ENCODE results near the gene ADAMTS13. TPM values are rescaled to one million over a fixed set of nuclear protein-coding genes. Genes with fewer than 3 reads are reported as not detected.
A peak's percentile ranks its signal among the peaks of the same experiment; 100 is the strongest.

Gene ADAMTS13
- total and polyA plus RNA-seq, 4 donors = 6.5 to 13.3 (median 10.4) TPM

GRCh38 chr9:133459476-133460404 lies 37.6 kb downstream of the ADAMTS13 start, which contains the start of gene CACFD1:
TSS of gene CACFD1 (plus strand) at chr9:133459978. CDS start at chr9:133460067, 89 bp downstream.
- H3K9me3 ChIP-seq (ENCODE audit: control insufficient read depth in 4 of 4, low read length in 3 of 4) = no peaks in the 10 kb centered on the region
- H3K4me3 ChIP-seq (ENCODE audit: low read depth in 1 of 3, low read length in 3 of 3) = peak within 1 kb of the TSS; percentile 62 to 78 (median 72)
- peak within 1 kb of the TSS; percentile 66 to 88 for H3K9ac ChIP-seq (ENCODE audit: low read depth in 1 of 2, low read length in 2 of 2)
- 1% methylated on average over 86 of the region's 86 CpGs for WGBS
- DNase-seq (ENCODE audit: low spot score) = peak; percentile 95
- peaks cover 1 to 4% (median 2%) of the 10 kb centered on the region in 4 donors for H3K36me3 ChIP-seq (ENCODE audit: control insufficient read depth in 4 of 4, insufficient read depth in 3 of 4, low read depth in 1 of 4, low read length in 3 of 4)
- H3K27ac ChIP-seq (ENCODE audit: low read depth in 1 of 2, low read length in 2 of 2) = peak within 1 kb of the TSS; percentile 93 to 98
- H3K4me1 ChIP-seq (ENCODE audit: control insufficient read depth in 4 of 4, insufficient read depth in 4 of 4, low read length in 3 of 4) = peaks cover 7 to 29% (median 21%) of the 10 kb centered on the region in 4 donors
- TF ChIP-seq RXRA (IDR thresholded peaks at IDR 0.05) = peak in 1 of 2 donors; percentile 2
- no peak for TF ChIP-seq EGR1 (IDR thresholded peaks at IDR 0.05; ENCODE audit: low read depth in 2 of 2)
- no peak for TF ChIP-seq MAX (IDR thresholded peaks at IDR 0.05)
- peak; percentile 63 for TF ChIP-seq SP1 (IDR thresholded peaks at IDR 0.05)
- peak; percentile 37 for TF ChIP-seq REST (IDR thresholded peaks at IDR 0.05)
- TF ChIP-seq RAD21 (IDR thresholded peaks at IDR 0.05) = peak in 1 of 2 donors; percentile 16
- no peak for TF ChIP-seq ATF3 (IDR thresholded peaks at IDR 0.05)
- H3K27me3 ChIP-seq (ENCODE audit: control insufficient read depth in 4 of 4, insufficient read depth in 4 of 4, low read length in 3 of 4) = no peaks in the 10 kb centered on the region

- DNase-seq (ENCODE audit: low spot score) = peak; percentile 78
- no peak for TF ChIP-seq ATF3 (IDR thresholded peaks at IDR 0.05)
- no peak for TF ChIP-seq EGR1 (IDR thresholded peaks at IDR 0.05; ENCODE audit: low read depth in 2 of 2)
- TF ChIP-seq FOXA1 (IDR thresholded peaks at IDR 0.05) = peak; percentile 58
- TF ChIP-seq RAD21 (IDR thresholded peaks at IDR 0.05) = peak in 1 of 2 donors; percentile 17
- TF ChIP-seq CTCF (IDR thresholded peaks at IDR 0.05; ENCODE audit: low read depth, low read length, missing input control) = no peak
- TF ChIP-seq HNF4A (conservative IDR thresholded peaks at IDR 0.05) = peak; percentile 71 to 78
- TF ChIP-seq FOXA2 (IDR thresholded peaks at IDR 0.05) = peak; percentile 55
- peak in 1 of 2 donors; percentile 12 for TF ChIP-seq JUND (IDR thresholded peaks at IDR 0.05)
- TF ChIP-seq REST (IDR thresholded peaks at IDR 0.05) = peak; percentile 44
- peak; percentile 44 for TF ChIP-seq SP1 (IDR thresholded peaks at IDR 0.05)
- peak; percentile 72 for TF ChIP-seq NR2F2 (IDR thresholded peaks at IDR 0.05)
- TF ChIP-seq RXRA (IDR thresholded peaks at IDR 0.05) = peak; percentile 79 to 84
- peak; percentile 71 for TF ChIP-seq YY1 (IDR thresholded peaks at IDR 0.05)
- no peak for TF ChIP-seq TAF1 (conservative IDR thresholded peaks at IDR 0.05)
- TF ChIP-seq HNF4G (IDR thresholded peaks at IDR 0.05) = no peak
- TF ChIP-seq GABPA (IDR thresholded peaks at IDR 0.05 in 1 of 2, conservative IDR thresholded peaks at IDR 0.05 in 1 of 2) = peak in 1 of 2 donors; percentile 64
Observed at GRCh38 chr9:133460405-133461175, 38.4 kb downstream of the ADAMTS13 start.

More at GRCh38 chr9:133460405-133461175, 38.4 kb downstream of the ADAMTS13 start:
- no peaks in the 10 kb centered on the region for H3K27me3 ChIP-seq (ENCODE audit: control insufficient read depth in 4 of 4, insufficient read depth in 4 of 4, low read length in 3 of 4)
- no peaks in the 10 kb centered on the region for H3K9me3 ChIP-seq (ENCODE audit: control insufficient read depth in 4 of 4, low read length in 3 of 4)
- H3K4me3 ChIP-seq (ENCODE audit: low read depth in 1 of 3, low read length in 3 of 3) = peak overlapping the region; percentile 45 to 72 (median 55)
- peak overlapping the region; percentile 93 to 98 for H3K27ac ChIP-seq (ENCODE audit: low read depth in 1 of 2, low read length in 2 of 2)
- 6% methylated on average over 30 of the region's 30 CpGs for WGBS
- peak overlapping the region; percentile 66 to 88 for H3K9ac ChIP-seq (ENCODE audit: low read depth in 1 of 2, low read length in 2 of 2)
- H3K36me3 ChIP-seq (ENCODE audit: control insufficient read depth in 4 of 4, insufficient read depth in 3 of 4, low read depth in 1 of 4, low read length in 3 of 4) = peaks cover 2 to 11% (median 8%) of the 10 kb centered on the region in 4 donors
- peaks cover 7 to 29% (median 21%) of the 10 kb centered on the region in 4 donors for H3K4me1 ChIP-seq (ENCODE audit: control insufficient read depth in 4 of 4, insufficient read depth in 4 of 4, low read length in 3 of 4)

Measured in liver (tissue), 9 donors.